ENCODE measurements around the gene ACACB. TPM values are rescaled to one million over a fixed set of nuclear protein-coding genes. Genes with fewer than 3 reads are reported as not detected.
"Not testable (repeated sequence)": the region's sequence is repeated elsewhere in the genome, so short reads cannot be mapped to it uniquely, and the experiment has no call there.

Gene ACACB
- total RNA-seq, 1 experiment from 2014 or later = 20.0 TPM

- H3K4me1 Mint-ChIP-seq; ATAC-seq; H3K27ac Mint-ChIP-seq; H3K27me3 Mint-ChIP-seq (ENCODE audit: low read depth); CTCF ChIA-PET; DNase-seq (ENCODE audit: low spot score); H3K4me3 Mint-ChIP-seq: not testable (repeated sequence)
- H3K9me3 Mint-ChIP-seq = peaks cover 11% of the 10 kb centered on the region
- H3K36me3 Mint-ChIP-seq = peaks cover 49% of the 10 kb centered on the region
- POLR2A ChIA-PET = interaction anchor here (0.6 kb wide), 1 partner anchor 13 kb away, joined by 4 read pairs; no protein-coding TSS in a partner anchor
These were observed 56.4 kb downstream of the ACACB start for GRCh38 chr12:109172787-109173186.

DNA sequence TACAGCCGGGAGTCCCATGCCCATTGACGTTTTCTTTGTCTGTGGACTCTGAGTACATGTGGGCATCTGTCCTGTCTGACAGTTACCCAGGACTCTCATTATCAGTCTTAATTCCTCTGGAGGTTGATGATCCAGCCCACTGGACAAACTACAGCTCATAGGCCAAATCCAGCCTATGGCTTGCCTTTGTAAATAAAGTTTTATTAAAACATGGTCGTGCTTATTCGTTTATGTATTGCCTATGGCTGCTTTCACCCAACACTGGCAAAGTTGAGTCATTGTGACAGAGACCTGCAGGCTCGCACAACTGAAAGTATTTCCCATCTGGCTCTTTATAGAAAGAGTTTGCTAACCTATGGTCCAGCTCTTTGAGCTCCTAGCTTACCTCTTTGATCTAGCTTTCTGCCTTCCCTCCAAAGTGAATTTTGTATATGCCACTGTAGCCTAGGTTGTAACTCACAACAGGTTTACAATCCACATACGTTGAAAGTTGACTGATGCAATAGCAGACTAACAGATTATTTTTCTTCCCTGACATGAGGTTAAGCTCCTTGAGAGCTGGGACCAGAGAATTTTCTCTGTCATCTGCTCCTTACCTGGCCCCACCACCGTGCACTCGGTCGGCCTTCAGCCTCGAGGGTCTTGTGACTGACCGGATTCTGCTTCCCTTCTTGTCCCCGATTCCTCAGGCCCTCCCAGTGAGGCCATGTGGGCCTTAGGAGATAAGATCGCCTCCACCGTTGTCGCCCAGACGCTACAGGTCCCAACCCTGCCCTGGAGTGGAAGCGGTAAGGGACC is 57.3 kb downstream of the ACACB start:
- Mint-ChIP-seq H3K4me3 (no peak overlapping the region), H3K27me3 (ENCODE audit: low read depth) (no peaks in the 10 kb centered on the region), H3K27ac (no peak overlapping the region), H3K9me3 (peaks cover 19% of the 10 kb centered on the region), H3K36me3 (peaks cover 54% of the 10 kb centered on the region), H3K4me1 (no peaks in the 10 kb centered on the region)
- ATAC-seq (no peak), DNase-seq (ENCODE audit: low spot score) (no peak)
- TF ChIP-seq ERG (CRISPR knock-in tag; IDR thresholded peaks at IDR 0.05) = no peak
- ChIA-PET POLR2A (interaction anchor here (0.5 to 0.6 kb wide), 2 partner anchors 14 to 18 kb away, joined by 3 to 4 read pairs; no protein-coding TSS in a partner anchor), CTCF (no interaction called here)

GRCh38 chr12:109174468-109174867 is 58.1 kb downstream of the ACACB start:
- Mint-ChIP-seq H3K27me3 (ENCODE audit: low read depth) (no peaks in the 10 kb centered on the region), H3K27ac (no peak overlapping the region), H3K9me3 (peaks cover 22% of the 10 kb centered on the region), H3K36me3 (peaks cover 56% of the 10 kb centered on the region), H3K4me1 (no peaks in the 10 kb centered on the region), H3K4me3 (no peak overlapping the region)
- ATAC-seq (no peak), DNase-seq (ENCODE audit: low spot score) (no peak)
- ChIA-PET CTCF (interaction anchor here (0.6 kb wide), 1 partner anchor 680 kb away, joined by 3 read pairs; no protein-coding TSS in a partner anchor), POLR2A (interaction anchor here (0.5 kb wide), 1 partner anchor 19 kb away, joined by 3 read pairs; no protein-coding TSS in a partner anchor)
- TF ChIP-seq NR3C1 (CRISPR knock-in tag; conservative IDR thresholded peaks at IDR 0.05; ENCODE audit: low read depth) (no peak), ZMAT4 (CRISPR knock-in tag; IDR thresholded peaks at IDR 0.05) (no peak), ZNF671 (CRISPR knock-in tag; IDR thresholded peaks at IDR 0.05) (no peak), OVOL2 (CRISPR knock-in tag; IDR thresholded peaks at IDR 0.05; ENCODE audit: borderline replicate concordance) (no peak), PREB (CRISPR knock-in tag; IDR thresholded peaks at IDR 0.05; ENCODE audit: borderline replicate concordance) (no peak), NFATC4 (CRISPR knock-in tag; IDR thresholded peaks at IDR 0.05) (no peak), CREM (CRISPR knock-in tag; IDR thresholded peaks at IDR 0.05) (no peak), FOXJ3 (CRISPR knock-in tag; IDR thresholded peaks at IDR 0.05; ENCODE audit: borderline replicate concordance) (no peak), ATF1 (CRISPR knock-in tag; IDR thresholded peaks at IDR 0.05) (no peak), IRF2 (CRISPR knock-in tag; IDR thresholded peaks at IDR 0.05; ENCODE audit: borderline replicate concordance, low read depth) (no peak)
- TF ChIP-seq, protein P1, sequence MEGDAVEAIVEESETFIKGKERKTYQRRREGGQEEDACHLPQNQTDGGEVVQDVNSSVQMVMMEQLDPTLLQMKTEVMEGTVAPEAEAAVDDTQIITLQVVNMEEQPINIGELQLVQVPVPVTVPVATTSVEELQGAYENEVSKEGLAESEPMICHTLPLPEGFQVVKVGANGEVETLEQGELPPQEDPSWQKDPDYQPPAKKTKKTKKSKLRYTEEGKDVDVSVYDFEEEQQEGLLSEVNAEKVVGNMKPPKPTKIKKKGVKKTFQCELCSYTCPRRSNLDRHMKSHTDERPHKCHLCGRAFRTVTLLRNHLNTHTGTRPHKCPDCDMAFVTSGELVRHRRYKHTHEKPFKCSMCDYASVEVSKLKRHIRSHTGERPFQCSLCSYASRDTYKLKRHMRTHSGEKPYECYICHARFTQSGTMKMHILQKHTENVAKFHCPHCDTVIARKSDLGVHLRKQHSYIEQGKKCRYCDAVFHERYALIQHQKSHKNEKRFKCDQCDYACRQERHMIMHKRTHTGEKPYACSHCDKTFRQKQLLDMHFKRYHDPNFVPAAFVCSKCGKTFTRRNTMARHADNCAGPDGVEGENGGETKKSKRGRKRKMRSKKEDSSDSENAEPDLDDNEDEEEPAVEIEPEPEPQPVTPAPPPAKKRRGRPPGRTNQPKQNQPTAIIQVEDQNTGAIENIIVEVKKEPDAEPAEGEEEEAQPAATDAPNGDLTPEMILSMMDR (IDR thresholded peaks at IDR 0.05) = no peak
- TF ChIP-seq, protein P2, sequence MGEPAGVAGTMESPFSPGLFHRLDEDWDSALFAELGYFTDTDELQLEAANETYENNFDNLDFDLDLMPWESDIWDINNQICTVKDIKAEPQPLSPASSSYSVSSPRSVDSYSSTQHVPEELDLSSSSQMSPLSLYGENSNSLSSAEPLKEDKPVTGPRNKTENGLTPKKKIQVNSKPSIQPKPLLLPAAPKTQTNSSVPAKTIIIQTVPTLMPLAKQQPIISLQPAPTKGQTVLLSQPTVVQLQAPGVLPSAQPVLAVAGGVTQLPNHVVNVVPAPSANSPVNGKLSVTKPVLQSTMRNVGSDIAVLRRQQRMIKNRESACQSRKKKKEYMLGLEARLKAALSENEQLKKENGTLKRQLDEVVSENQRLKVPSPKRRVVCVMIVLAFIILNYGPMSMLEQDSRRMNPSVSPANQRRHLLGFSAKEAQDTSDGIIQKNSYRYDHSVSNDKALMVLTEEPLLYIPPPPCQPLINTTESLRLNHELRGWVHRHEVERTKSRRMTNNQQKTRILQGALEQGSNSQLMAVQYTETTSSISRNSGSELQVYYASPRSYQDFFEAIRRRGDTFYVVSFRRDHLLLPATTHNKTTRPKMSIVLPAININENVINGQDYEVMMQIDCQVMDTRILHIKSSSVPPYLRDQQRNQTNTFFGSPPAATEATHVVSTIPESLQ (CRISPR knock-in tag; IDR thresholded peaks at IDR 0.05) = no peak
